NCI-H2107 (cell line): ENCODE results near the gene PRKAG1.
"Not testable (repeated sequence)": the region's sequence is repeated elsewhere in the genome, so short reads cannot be mapped to it uniquely, and the experiment has no call there.

Source experiments
- DNase-seq: peaks from one replicate; lab custom pipeline; 2025; lab: John Stamatoyannopoulos, UW

Gene PRKAG1

GRCh38 chr12:49018261-49019119 lies at the start of gene PRKAG1:
Gene PRKAG1 (minus strand): TSS chr12:49018776. CDS start chr12:49018740, 36 bp downstream.
- DNase-seq = peak; percentile 94

GRCh38 chr12:49066120-49066519 lies 47.5 kb upstream of the PRKAG1 start:
- DNase-seq = no peak

GRCh38 chr12:49064767-49065152 lies 46.2 kb upstream of the PRKAG1 start:
- no peak for DNase-seq

GRCh38 chr12:49061916-49062315 lies 43.3 kb upstream of the PRKAG1 start:
- DNase-seq = not testable (repeated sequence)

GRCh38 chr12:49061157-49061650 lies 42.6 kb upstream of the PRKAG1 start:
- no peak for DNase-seq

GRCh38 chr12:49060237-49061156 lies 41.9 kb upstream of the PRKAG1 start, which contains the start of gene KMT2D:
Gene KMT2D (minus strand): TSS chr12:49060794. CDS start chr12:49055324, 5,470 bp downstream.
- peak; percentile 86 for DNase-seq

GRCh38 chr12:49059299-49060171 lies 41.0 kb upstream of the PRKAG1 start:
- DNase-seq = peak; percentile 28

- no peak for DNase-seq
Observed at GRCh38 chr12:49059045-49059298, 40.4 kb upstream of the PRKAG1 start.

GRCh38 chr12:49058366-49059044 lies 39.9 kb upstream of the PRKAG1 start:
- DNase-seq = no peak

- DNase-seq = no peak
Observed at GRCh38 chr12:49057888-49058287, 39.3 kb upstream of the PRKAG1 start.

GRCh38 chr12:49055978-49056754 lies 37.6 kb upstream of the PRKAG1 start:
- DNase-seq = no peak

GRCh38 chr12:49055092-49055491 lies 36.5 kb upstream of the PRKAG1 start:
- no peak for DNase-seq

GRCh38 chr12:49054524-49054923 lies 35.9 kb upstream of the PRKAG1 start:
- no peak for DNase-seq

GRCh38 chr12:49054096-49054495 lies 35.5 kb upstream of the PRKAG1 start:
- no peak for DNase-seq

- DNase-seq = no peak
Observed at GRCh38 chr12:49052451-49053208, 34.1 kb upstream of the PRKAG1 start.

- DNase-seq = no peak
Observed at GRCh38 chr12:49051777-49052438, 33.3 kb upstream of the PRKAG1 start.

GRCh38 chr12:49051373-49051764 lies 32.8 kb upstream of the PRKAG1 start:
- no peak for DNase-seq

- DNase-seq = no peak
Observed at GRCh38 chr12:49050507-49051372, 32.2 kb upstream of the PRKAG1 start.
